Tibial nerve (tissue), 4 donors: ENCODE data around the gene CEP164.

Experiments used
- EP300 ChIP-seq, 2 donors: sonication (generic); formaldehyde crosslinking; IDR thresholded peaks; one replicate each; pipeline ENCODE4 v1.6.1; 2017; ENCODE audit warnings: antibody characterized with exemption in 2 of 2, mild to moderate bottlenecking in 1 of 2
- POLR2A ChIP-seq, 2 donors: fragments of 450-650 bp; IDR thresholded peaks; one replicate each; pipeline ENCODE4 v1.6.1; 2017; ENCODE audit warnings: antibody characterized with exemption in 2 of 2, mild to moderate bottlenecking in 2 of 2, moderate library complexity in 2 of 2
- TF ChIP-seq, protein P1 (sequence below), 5 experiments: fragments of 200-600 bp in 3 of 5; fragments of 450-650 bp in 2 of 5; sonication (generic) in 3 of 5; IDR thresholded peaks; one replicate each; pipeline ENCODE4 v1.5.1; 2016 to 2019; ENCODE audit warnings: antibody characterized with exemption in 5 of 5, mild to moderate bottlenecking in 3 of 5, moderate library complexity in 2 of 5

DNA sequence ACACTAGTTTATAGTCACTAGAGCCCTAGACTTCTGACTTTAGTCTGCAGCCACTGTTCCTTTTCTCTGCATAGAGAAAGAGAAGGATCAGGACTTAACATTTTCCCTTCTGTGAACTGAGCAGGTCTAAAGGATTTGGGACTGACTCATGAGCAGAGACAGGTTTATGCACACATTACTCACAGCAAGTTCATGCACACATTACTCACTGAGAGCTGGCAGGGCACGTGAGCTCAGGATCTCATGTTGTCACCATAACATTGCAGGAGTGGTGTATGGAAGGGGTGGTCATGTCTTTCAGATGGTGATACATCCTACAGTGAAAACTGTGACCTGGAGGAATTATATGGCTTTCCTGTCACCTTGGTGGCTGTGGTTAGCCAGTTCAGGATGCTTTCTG is 56.4 kb downstream of the CEP164 start:
- TF ChIP-seq, protein P1, sequence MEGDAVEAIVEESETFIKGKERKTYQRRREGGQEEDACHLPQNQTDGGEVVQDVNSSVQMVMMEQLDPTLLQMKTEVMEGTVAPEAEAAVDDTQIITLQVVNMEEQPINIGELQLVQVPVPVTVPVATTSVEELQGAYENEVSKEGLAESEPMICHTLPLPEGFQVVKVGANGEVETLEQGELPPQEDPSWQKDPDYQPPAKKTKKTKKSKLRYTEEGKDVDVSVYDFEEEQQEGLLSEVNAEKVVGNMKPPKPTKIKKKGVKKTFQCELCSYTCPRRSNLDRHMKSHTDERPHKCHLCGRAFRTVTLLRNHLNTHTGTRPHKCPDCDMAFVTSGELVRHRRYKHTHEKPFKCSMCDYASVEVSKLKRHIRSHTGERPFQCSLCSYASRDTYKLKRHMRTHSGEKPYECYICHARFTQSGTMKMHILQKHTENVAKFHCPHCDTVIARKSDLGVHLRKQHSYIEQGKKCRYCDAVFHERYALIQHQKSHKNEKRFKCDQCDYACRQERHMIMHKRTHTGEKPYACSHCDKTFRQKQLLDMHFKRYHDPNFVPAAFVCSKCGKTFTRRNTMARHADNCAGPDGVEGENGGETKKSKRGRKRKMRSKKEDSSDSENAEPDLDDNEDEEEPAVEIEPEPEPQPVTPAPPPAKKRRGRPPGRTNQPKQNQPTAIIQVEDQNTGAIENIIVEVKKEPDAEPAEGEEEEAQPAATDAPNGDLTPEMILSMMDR (IDR thresholded peaks at IDR 0.05), result no peak
- no peak for TF ChIP-seq POLR2A (IDR thresholded peaks at IDR 0.05)
- no peak for TF ChIP-seq EP300 (IDR thresholded peaks at IDR 0.05)
